GM21529 (cell line): ENCODE results near the gene TNS3.

Experiments
- ATAC-seq: cut with Tn5 transposase; IDR thresholded peaks from one replicate; pipeline ENCODE4 v1.9.1; 2021; ENCODE audit not compliant: unreplicated experiment

Gene TNS3

DNA sequence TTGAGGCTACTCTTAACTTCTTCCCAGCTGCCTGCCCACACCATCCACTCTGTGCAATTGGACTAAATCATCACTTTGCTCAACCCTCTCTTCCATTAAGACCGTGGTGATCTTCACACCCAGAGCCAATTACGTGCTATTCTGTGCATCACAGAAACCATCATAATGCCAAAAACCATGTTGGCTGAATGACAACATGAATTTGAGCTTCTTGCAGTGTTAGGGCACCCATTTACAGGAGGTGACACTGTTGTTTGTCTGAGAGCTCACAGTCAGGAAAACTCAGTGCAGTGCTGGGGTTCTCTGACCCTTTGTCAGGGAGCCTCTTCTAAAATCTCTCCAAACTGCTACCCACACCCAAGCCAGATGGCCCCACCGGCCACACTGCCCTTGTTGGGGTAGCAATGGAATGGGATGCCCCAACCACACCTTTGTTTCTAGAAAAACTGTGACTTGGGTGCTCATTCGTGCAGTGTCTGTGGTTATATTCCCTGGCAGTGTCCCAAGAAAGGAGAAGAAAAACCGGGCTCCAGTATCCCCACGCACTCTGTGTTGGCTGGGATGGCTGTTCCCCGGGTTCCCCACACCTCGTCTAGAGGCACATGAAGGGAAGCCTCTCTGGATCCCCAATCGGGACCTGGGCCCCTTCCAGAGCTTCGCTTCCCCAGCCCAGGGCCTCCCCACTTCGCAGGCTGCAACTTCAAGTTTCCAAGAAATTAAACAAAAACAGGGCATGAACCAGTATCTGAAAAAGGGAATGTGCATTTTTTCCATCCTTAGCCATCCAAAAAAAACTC is 2.0 kb upstream of the TNS3 start:
- ATAC-seq: no peak

DNA sequence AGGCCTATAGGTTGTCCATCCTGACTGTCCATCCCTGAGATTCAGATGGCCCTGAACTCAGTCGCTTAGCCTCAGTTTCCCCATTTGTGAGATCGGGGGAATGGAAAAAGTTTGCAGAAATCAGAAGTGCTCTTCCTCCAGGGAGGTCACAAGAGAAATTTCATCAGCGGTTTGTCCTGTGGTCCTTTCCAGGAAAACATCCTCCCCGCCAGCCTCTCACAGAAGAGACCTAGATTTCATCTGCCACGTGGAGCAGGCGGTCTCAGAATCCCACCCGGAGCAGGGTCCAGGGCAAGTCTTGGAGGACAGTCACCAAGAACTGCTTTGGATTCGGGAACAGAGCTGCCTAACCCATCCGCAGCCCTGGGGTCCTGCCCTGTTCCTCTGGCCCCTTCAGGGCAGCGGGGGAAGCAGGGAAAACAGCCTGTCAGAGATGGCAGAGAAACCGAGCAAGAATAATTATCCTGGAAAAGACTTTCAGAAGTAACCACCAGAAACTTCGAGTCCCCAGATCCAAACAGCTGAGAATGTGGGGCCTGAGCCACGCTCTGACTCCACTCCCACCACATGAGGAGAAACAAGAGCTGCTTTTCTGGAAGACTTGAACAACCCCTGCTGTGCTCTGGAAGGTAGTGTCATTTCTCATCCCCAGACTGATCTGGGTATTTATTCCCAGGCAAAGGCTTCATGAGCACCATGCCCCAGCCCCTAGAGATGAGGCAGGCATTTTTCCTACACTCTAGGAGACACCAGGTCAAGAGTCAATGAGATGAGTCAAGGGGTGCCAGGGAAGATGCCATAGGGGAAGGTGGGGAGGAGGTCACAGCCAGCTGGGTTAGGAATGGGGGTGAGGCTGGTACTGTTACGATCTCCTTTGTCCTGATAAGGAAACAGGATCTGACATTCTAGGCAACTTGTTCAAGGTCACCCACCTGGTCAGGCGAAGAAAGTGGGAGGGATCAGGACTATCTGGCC is 1.1 kb upstream of the TNS3 start:
- ATAC-seq: no peak

DNA sequence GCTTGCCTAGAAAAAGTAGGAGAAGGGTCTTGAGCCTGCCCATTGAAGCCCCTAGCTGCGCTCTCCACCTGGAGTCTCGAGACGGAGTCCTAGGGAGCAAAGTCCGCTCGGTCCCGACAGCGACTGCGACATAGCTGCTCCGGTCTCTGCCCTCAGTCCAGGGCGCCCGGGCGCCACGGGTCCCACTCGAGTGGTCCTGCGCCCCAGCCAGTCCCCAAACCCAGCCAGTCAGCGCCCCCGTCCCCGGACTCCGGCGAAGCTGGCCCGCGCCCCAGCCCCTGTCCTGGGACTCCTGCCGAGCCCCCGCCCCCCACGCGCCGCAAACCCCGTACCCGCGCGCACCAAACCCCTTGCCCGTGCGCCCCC is 490 bp downstream of the TNS3 start:
- no peak for ATAC-seq

DNA sequence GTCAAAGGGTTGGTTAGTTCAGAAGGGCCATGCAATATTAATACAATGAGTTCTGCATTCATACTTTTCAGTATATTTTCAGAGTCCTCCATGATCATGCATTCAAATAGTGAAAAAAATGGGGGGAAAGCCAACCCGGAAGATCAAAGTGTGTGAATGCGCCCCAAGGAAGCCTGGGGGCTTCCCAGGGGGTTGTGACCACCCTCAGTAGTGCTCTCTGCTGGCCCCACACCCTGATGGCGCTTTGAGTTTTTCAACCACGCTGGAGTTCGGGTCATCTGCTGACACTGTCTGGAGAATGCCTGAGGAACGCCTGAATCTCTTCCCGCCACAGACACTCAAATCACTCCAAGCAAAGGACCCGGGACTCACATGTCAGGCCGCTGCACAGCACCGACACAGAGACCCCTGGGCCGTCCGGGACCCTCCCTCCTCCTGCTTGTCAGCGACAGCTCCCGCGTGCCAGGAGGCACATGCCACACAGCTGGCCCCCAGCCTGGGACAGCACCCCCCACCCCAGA is 1.0 kb downstream of the TNS3 start:
- ATAC-seq: no peak

DNA sequence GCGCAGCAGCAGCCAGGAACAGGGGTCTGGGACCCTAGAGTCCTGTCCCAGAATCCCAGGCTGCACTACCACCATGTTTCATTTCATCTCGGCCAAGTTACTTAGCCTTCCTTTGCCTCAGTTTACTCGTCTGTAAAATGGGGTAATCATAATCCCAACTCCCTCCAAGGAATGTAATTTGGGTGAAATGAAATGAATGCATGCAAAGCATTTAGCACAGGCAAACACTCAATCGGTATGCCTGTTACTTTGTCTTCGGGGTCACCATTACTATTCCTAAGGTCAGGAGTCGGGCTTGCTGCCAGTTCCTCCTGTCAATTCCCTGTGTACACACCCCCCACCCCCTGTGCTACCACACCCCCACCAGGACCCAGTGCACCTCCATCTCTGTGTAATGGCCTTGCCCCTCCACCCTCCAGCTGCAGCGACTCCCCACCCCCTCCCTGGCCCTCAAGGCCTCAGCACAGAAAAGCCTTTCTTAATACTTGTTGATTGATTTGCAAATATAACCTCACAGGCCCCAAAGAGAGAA is 1.7 kb downstream of the TNS3 start:
- ATAC-seq: no peak

DNA sequence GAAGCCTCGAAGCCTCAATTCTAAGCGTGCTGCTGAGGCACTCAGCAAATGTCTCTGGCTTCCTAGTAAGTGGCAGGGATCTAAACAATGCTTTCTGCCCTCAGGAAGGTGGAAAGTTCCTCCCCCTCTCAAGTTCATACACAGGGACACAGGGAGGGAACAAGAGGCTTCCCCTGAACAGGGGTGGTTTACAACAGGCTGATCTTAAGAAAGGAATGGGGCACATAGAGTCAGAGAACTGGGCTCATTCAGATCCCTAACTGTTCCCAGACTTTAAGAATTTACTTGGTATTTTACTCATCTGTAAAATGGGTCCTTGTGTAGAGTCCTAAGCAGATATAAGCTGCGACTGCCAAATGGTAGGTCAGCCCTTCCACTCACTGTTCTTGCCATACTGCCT is 2.5 kb downstream of the TNS3 start:
- no peak for ATAC-seq

DNA sequence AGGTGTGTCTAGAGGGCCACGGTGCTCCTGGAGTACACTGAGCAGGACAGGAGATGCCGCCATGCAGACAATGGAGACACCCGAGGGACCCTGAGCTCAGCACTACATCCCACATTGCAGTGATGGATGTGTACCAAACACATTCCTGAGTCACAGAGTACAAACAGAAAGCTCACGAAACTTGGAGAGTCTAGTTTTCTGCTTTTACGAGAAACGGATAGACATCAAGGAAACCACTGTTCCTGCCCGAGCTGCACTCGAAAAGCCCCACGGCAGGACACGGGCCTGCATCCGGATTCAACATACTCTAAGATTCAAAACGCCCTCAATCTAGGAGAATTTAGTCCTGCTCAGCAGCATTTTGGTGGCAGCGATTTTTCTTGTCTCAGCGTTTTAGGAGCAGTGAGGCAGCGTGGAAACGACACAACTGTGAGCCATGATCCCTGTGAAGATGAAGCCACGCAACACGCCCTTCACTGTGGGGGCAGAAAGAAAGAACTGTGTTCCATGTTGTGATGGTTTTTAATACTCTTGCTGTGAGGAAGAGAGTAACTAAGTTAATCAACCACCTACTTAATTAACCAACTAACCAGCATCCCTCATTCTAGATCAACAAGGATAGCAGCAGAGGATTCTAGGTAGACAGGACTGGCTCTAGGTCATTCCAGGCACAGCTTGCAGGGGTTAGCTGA is 3.2 kb downstream of the TNS3 start:
- no peak for ATAC-seq

DNA sequence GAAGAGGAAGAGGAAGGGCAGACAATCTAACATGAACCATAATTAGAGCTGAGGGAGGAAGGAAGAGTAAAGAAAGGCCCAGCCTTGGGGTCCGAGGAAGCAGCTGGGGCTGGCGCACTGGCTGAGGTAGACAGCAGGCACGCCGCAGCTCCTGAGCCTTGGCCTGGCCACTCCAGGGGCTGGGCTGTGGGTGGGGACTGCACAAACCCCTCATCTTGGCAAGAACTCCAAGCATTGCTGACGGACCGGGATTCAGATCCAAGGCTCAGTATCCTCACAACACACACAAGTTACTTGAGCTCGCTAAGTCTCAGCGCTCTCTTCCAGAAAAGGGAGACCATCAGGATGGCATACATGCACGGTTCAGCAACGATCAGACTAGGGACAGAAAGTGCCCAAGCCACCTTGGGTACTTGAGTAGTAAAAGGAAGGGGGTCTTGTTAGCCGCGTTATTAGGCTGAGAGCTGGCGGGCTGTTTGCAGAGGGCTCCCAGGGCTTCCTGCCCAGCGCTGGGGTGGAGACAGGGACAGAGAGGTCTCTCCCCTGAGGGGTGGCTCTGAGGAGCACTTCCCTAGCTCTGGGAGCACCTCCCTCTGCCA is 4.5 kb downstream of the TNS3 start:
- ATAC-seq: no peak

DNA sequence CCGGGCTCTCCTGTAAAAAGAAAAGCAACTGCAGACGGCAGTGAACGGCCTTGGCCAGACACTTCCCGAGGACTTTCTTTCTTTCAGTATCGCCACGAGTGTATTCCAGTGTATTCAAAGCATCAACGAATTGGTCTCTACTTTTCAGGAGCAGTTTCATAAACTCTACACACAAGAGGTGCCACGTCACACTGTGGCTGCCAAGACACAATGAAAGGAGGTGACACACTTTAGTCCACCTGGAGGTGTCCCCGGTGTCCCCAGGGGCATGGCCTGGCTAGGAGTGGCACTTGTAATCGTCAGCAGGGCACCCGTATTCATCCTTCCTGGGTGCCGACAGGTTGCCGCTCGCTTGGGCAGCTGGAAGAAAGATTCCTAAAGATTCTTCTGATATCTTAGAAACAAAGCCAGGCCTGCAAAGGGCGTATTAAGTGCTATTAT is 5.0 kb downstream of the TNS3 start:
- no peak for ATAC-seq

DNA sequence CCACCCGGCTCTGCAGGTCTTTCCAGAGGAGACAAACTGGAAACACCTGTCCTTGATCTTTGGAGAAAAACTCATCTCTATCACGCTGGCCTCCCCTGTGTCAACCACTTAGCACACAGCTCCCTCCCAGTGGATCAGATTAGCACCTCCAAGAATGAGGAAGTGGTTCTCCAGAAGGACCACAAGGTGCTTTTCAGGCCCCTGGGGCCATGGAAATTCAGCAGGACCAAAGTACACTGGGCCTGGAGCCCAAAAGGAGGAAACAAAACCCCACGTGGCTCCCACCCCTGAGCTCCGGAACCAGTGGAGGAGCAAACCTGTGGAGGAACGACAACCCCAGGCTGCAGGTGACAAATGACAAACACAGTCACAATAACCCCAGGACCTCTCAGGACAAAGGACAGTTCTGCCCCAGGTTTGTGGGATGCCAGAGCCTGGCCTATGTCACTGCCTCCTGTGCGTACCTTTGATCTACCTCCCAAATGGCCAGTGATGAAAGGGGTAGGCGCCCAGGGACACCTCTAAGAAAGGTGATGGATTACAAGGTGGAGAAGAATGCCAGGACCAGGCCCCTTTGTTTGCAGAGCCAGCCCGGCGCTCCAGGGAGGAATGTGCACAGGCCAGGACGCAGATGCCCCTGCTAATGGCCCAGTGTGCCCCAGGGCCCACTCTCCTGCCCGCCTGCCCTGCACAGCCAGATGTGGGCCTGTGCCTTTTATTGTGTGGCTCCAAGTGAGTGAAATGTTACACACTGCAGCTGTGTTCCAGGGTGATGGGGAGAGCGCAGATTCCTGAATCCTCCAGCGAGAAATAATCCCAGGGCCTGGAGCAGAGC is 5.7 kb downstream of the TNS3 start:
- no peak for ATAC-seq

DNA sequence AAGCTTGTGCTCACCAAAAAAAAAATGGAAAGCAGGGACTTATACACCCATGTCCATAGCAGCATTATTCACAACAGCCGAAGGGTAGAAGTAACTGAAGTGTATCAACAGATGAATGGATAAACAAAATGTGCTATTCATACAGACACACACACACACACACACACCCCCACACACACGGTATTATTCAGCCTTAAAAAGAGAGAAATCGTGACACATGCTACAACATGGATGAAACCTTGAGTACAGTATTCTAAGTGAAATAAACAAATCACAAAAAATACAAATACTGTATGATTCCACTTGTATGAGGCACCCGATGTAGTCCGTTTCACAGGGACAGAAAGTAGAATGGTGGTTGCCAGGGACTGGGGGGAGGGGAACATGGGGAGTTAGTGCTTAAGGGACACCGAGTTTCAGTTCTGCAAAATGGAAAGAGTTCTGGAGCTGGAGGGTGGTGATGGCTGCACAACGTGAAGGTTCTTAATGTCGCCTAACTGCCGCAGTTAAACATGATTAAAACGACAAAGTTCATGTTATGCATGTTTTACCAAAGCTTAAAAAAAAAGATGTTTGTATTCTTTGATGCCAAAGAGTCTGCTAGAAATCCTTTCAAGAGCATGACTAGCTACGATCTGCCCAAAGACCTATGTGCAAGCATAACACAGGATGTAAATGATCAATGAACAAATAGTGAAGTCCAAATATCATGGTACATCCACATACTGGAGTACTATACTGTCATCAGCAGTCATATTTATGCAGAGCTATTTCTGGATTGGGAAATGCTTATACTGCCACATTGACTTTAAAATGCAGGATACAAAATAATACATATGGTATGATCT is 7.2 kb downstream of the TNS3 start:
- peak; percentile 85 for ATAC-seq

DNA sequence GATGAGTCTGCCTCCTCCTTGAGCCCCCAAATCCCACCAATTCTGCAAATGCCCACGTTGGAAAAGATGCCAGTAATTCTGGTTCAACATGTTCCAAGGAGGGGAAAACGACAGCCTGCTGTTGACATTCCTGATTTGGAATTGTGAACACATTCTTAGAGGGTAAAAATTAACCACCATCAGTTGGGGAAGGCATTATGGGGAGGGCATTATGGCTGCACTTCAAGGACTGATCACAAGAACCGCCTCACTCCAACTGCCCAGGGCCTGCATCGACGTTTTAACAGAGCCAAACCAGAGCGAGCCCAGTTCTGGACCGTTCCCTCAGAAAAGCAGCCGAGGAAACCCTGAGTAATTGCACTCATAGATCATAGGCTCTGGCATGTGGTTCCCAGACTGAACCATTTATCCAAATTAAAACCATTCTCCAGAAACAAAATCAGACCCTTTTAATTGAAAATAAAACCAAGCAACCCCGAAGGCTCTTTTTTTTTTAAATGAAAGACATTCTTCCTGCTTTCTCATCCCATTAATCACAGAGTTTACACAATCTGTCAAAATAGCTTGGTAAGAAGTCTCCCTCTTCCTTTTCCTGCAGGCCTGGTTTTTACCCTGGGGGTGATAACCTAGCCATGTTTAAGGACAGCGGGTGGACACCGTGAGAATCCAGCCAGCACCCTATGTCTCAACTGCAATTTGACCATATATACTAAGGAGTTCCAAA is 8.0 kb downstream of the TNS3 start:
- no peak for ATAC-seq

DNA sequence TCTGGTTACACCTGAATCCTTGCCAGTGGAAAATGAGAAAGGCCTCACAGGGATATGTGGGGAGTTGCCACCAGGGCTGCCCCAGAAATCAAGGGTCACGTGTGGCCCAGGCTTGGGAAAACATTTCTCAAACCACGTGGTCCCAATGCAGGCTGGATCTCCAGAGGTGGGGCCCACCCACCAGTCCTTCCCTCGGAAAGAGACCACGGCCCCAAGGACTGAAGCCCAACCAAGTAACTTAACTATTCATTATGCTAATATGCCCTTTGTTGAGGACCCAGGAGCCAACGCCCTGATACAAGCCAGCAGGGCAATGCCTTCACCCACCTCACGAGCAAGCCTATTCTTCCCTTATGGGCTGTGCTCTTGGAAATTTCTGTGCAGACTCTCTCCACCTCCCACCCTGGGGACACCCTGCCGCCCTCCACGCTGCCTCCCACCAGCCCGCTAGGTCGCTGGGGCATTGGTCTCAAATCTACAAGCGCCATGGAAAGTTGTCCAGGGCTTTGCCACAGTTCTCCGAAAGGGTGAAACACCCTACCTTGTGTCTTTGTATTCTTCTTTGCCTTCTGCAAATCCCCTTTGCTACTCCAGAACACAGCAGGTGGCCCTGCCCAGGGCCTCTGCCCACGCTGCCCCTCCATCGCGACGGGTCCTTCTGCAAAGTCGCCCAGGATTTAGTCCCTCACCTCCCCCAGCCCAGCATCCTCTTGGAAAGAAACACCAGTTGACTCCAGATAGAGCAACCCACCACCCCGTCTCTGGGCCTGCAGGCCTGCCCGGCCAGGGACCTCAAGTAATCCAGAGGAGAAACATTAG is 8.8 kb downstream of the TNS3 start:
- ATAC-seq: no peak

DNA sequence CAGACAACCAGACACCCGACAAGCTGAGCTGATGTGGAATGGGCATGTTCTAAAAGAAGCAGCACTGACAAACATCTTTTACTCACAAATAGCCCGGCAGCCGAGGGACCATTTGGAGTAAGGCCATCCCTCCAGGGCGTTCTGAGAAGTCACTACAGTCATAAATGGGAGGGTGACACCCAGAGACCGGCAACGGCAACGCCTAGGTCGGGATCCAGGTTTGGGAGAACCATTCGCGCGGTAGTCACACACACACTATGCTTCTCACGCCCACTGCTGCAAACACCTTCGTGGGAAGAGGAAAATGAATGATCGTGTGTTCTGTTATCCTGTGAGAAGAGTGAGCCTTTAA is 9.8 kb downstream of the TNS3 start:
- no peak for ATAC-seq

DNA sequence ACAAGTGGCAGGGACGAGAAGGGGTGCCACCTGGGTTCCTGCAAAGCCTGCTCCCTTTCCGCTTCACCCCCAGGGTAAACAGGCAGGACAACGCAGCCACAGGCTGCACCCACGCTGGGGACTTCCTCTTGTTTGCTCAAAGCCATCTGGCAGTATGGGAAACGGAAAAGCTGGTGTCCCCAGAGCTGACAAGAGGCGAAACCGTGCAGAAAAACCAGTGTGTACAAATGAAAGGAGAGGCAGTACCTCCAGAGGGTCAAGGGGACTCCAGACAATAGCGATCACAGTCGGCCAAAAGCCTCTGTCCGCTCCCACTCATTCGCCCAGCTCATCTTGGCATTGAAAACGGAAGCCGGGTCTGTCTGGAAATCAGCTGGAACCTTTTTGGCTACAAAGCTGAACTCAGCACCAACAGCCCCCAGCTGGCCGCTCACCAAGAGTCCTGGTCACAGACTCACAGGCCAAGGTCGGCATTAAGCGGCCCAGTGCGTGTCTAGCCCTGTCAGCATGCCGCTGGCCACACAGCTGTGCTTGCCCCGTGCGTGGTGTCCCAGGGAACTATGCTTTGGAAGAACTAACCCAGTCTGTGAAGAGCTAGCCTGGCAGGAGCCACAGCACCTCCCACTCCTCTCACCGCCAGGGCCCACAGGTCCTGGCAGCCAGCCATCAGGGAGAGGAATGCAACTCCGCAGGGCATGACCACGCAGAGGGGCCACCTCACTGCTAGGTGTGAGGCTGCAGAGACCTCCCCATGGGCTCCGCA is 10.4 kb downstream of the TNS3 start:
- ATAC-seq: no peak

DNA sequence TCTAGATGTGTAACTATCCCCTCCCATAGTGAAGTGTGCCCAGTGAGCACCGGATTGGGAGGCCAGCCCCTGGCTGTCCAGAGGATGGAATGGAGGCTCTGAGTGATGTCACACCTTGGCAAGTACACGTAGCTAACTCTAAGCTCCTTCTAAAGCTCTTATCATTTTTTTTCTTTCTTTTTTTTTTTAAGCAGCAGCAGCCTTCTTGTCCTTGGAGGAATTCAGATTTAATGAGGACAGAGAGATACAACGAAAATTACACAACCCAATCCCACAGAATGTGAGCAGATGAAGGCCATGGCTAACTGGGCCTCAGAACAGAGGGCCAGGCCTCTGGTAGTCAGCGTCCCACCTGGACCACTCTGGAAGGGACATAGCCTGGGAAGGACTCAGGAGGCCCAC is 11.3 kb downstream of the TNS3 start:
- no peak for ATAC-seq

DNA sequence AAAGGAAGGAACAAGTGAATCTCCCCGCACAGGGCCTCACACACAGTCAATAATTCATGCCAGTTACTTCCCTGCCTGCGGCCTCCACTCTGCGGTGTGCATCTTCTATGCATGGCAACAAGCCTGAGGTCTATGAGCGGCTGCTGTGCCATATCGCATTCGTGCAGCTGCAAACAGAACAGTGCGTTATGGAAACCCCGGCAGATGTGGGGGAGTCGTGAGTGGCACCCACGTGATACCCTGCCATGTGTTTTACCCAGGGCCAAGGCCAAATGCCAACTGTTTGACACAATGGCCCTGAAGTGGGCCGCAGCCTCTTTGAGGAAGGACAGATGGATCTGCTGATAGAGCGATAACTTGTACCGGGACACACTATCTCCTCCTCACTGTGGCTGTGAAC is 13.4 kb downstream of the TNS3 start:
- ATAC-seq: no peak
